Measurements from ENCODE around the gene AFF3.
"Not testable (repeated sequence)": the region's sequence is repeated elsewhere in the genome, so short reads cannot be mapped to it uniquely, and the experiment has no call there.

GRCh38 chr2:100103527-100104252 is 38.7 kb downstream of the AFF3 start:
- not testable (repeated sequence) for TF ChIP-seq CEBPB (IDR thresholded peaks at IDR 0.05; ENCODE audit: low read depth); CTCF (IDR thresholded peaks at IDR 0.05 in 2 of 3, conservative IDR thresholded peaks at IDR 0.05 in 1 of 3; ENCODE audit: borderline replicate concordance in 1 of 3, insufficient read depth in 1 of 3, low read depth in 2 of 3, low read length in 2 of 3)

Data from HCT116 (cell line).